NCI-H524 (cell line): Measurements from ENCODE around the gene CLIP3.
A peak's percentile ranks its signal among the peaks of the same experiment; 100 is the strongest.
"Not testable (repeated sequence)": the region's sequence is repeated elsewhere in the genome, so short reads cannot be mapped to it uniquely, and the experiment has no call there.

ENCODE experiments used
- DNase-seq, 2 experiments: peaks; one replicate each; lab custom pipeline; 2025; lab: John Stamatoyannopoulos, UW

CLIP3 gene

GRCh38 chr19:36032251-36033104 lies at the start of gene CLIP3:
Gene CLIP3 (minus strand): TSS chr19:36032873. CDS start chr19:36032357, 516 bp downstream.
- DNase-seq = peak; percentile 11 to 55

DNA sequence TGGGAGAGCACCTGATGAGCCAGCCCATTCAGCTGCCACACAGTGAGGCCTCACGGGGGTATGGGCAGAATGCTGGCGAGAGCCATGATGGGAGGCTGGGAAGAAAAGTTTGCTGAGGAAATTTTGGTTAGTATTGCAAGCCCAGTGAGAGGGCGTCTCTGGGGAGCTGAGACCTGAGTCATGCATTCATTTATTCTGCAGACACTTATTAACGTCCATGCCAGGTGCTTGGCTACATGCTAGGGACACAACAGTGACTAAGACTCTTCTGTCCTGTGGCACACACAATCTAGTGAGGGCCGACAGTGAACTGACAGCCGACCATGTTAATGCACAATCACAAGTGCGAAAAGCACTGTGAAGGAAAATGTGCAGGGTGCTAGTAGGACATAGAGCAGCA lies 49.2 kb upstream of the CLIP3 start:
- no peak for DNase-seq

DNA sequence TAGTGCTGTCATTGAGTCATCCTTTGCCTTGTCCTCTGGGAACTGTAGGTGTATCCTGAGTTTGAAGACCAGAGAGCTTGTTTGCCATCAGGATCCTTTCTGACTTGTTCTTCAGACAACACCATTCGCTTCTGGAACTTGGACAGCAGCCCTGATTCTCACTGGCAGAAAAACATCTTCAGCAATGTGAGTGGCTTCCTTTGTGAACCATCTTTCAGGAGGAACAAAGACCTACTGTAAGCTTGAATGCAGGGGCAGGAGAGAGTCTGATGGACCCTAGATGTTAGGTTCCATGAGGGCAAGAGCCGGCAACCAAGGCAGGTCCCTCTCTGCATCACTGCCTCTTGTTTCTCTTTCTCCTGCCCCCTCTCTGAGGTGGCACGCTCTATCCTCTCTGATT lies 48.7 kb upstream of the CLIP3 start:
- no peak for DNase-seq

- DNase-seq = no peak
Observed at GRCh38 chr19:36079389-36079945, 46.8 kb upstream of the CLIP3 start.

- DNase-seq = no peak
Observed at GRCh38 chr19:36073121-36073876, 40.6 kb upstream of the CLIP3 start.

- DNase-seq = no peak
Observed at GRCh38 chr19:36072081-36072480, 39.4 kb upstream of the CLIP3 start.

DNA sequence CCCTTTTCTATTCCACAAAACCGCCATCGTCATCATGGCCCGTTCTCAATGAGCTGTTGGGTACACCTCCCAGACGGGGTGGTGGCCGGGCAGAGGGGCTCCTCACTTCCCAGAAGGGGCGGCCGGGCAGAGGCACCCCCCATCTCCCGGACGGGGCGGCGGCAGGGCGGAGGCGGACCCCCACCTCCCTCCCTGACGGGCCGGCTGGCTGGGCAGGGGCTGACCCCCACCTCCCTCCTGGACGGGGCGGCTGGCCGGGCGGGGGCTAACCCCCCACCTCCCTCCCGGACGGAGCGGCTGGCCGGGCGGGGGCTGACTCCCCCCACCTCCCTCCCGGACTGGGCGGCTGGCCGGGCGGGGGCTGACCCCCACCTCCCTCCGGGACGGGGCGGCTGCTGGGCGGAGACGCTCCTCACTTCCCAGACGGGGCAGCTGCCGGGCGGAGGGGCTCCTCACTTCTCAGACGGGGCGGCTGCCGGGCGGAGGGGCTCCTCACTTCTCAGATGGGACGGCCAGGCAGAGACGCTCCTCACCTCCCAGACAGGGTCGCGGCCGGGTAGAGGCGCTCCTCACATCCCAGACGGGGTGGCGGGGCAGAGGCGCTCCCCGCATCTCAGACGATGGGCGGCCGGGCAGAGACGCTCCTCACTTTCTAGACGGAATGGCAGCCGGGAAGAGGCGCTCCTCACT lies 36.3 kb upstream of the CLIP3 start:
- not testable (repeated sequence) for DNase-seq

DNA sequence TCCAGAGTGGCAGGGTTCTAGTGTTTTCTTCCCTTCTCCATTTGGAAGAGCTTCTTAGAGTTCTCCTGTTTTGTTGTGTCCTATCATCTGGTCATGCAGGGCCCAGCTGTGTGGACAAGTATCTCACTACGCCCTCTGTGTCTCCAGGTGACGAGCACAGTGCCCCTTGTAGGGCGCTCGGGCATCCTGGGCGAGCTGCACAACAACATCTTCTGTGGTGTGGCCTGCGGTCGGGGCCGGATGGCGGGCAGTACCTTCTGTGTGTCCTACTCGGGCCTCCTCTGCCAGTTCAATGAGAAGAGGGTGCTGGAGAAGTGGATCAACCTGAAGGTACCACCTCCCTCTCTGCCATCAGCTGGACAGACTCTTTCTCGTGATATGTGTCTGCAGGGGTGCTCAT lies 35.0 kb upstream of the CLIP3 start:
- DNase-seq = no peak

DNA sequence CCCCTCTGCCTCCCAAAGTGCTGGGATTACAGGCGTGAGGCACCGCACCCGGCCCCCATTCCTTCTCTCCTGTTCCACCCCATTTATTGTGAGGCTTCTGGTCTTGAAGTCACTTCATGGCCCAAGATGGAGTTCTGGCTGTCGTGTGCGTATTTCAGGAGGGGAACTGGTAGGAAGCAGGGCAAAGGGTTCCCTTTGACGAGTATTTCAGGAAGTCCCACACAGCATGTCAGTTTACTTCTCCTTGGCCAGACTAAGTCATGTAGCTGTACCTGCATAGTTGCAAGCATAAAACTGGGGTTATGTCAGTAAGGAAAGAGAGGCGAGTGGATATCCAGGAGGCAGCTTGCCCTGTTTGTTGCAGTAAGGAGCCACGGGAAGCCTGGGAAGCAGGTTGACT lies 32.2 kb upstream of the CLIP3 start:
- DNase-seq = no peak

DNA sequence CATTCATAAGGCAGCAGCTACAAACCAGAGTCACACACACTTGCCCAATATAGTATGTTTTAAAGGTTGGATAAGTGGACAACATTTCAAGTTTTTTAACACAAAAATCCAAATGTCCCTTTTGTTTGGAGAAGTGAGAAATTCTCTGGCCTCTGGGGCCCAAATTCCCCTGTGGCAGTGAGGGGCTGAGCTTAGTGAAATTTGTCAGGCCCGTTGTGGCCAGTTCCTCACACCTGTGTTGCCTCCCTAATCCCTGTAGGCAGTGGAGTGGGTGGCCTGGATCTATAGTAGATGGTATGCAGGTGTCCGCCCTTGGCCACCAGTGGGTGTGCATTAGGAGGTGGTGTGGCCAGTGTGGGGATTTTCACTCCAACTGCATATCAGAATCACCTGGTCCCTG lies 28.7 kb upstream of the CLIP3 start:
- DNase-seq = no peak

GRCh38 chr19:36060430-36060829 lies 27.8 kb upstream of the CLIP3 start:
- DNase-seq = peak in 1 of 2 experiments; percentile 44

DNA sequence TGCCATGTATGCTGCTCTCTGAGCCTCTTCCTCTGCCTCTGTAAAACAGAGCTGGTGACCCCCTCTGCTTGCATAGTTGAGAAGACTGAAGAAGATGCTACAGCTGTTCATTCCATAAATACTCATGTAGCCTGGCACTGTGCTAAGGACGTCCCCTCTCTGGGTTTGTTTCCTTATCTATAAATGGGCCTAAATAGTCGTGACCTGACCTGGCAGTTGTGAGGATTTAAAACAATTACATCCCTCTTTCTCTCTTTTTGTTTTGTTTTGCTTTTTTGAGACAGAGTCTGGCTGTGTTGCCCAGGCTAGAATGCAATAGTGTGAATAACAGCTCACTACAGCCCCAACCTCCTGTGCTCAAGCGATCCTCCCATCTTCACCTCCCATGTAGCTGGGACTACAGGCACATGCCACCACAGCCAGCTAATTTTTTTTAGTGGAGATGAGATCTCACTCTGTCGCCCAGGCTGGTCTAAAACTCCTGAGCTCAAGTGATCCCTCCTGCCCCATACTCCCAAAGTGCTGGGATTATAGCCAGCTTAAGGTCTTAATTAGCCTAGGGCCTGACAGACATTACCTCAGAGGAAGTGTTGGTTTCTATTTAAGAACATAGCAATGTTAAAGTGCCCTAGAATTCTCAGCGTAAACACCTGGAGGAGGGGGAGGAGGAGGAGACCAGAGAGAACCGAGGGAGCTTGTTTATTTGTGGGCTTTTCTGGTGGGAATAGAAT lies 26.7 kb upstream of the CLIP3 start:
- DNase-seq = no peak

DNA sequence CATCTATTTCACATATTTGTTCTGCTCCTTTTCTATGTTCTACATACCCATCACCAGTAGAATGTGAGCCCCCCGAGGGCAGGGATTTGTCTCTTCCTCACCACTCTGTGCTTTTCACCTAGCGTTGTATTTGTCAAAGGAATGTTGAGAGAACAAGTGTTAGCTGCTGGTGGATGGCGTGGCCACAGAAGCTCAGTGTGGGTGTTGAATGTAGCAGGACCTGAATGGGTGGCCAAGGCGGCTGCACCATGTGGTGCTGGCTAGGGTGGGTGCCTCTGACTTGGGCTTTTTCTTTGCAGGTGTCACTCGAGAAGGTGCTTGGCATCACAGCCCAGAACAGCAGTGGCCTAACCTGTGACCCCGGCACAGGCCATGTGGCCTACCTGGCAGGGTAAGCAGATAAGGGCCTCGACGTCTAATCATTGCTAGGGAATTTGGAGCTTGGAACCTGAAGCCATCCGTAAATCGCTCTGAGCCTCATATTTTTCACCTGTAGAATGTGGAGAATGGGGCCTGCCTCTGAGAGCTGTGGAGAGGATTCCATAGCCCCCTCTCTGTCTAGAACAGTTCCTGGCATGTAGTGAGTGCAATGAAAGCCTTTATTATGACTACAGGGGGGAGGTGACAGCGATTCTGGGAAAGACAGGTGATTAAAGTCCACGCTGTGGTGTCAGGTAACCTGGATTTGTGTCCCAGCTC lies 26.0 kb upstream of the CLIP3 start:
- no peak for DNase-seq

- peak; percentile 98 to 99 for DNase-seq
Observed at GRCh38 chr19:36054733-36055686, 22.3 kb upstream of the CLIP3 start, which contains the start of gene WDR62. Gene WDR62 (plus strand): TSS chr19:36054897. CDS start chr19:36054972, 75 bp downstream.

DNA sequence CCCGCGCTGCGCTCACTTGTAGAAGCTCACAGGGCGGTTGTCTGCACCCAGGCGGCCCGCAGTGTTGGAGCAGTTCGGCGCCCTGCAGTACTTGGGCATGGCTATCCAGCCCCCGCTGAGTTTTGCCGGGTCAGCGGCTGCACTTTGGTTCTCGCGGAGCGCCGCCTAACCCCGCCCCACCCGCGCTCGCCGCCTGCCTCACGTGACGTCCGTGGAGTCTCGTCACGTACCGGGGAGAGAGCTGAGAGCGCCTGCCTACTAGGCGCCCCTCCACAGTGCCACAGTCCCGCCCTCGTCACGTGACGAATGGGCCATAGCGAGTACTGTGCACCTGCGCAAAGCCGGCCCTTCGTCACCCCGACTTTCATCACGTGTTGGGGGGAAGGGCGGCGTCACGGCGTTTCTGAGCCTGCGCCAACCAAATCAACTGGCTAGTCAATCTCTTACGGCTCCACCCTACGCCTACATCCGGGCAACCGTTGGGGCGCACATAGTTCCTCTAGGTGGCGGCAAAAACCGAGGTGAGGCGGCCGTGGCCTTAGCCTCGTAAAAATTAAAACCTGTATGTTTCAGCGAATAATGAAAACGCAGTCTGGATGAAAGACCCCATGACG lies 21.6 kb upstream of the CLIP3 start, which contains the start of gene THAP8:
Gene THAP8, minus strand, starts transcription at position 167 of the 614 bp plus-strand sequence. Its CDS starts 68 bp downstream, at position 99.
- peak; percentile 99 to 100 for DNase-seq

- no peak for DNase-seq
Observed at GRCh38 chr19:36051637-36052036, 19.0 kb upstream of the CLIP3 start.

DNA sequence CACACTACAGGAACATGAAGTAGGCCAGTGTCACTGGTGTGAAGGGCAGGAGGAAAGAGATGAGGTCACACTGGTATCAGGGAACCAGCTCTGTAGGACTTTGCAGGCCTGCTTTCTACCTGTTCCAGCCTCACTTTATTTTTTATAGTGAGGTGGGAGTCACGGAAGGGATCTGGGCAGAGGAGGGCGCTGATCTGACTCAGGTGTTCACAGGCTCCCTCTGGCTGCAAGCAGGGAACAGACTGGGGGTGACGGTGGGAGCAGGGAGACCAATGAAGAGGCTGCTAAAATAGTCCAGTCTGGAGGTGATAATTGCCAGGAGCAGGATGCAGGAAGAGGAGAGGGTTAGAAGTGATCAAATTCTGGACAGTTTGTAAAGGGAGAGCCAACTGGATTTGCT lies 18.6 kb upstream of the CLIP3 start:
- peak in 1 of 2 experiments; percentile 34 for DNase-seq

GRCh38 chr19:36049080-36049698 lies 16.5 kb upstream of the CLIP3 start:
- no peak for DNase-seq

GRCh38 chr19:36047835-36048234 lies 15.2 kb upstream of the CLIP3 start:
- DNase-seq = no peak
